H1 (cell line): ENCODE measurements around the gene CX3CL1. TPM values are rescaled to one million over a fixed set of nuclear protein-coding genes. Genes with fewer than 3 reads are reported as not detected.

ENCODE experiments used
- CTCF ChIA-PET: fragments of 300-600 bp; sonication (Branson Sonifier 250); formaldehyde crosslinking; loops from one replicate; lab custom pipeline; 2021; ENCODE audit not compliant: partially characterized antibody; lab: Charles Lee
- POLR2A ChIA-PET: fragments of 300-600 bp; sonication (Branson Sonifier 250); formaldehyde crosslinking; loops from one replicate; lab custom pipeline; 2021; ENCODE audit warnings: inconsistent platforms; ENCODE audit not compliant: partially characterized antibody; lab: Charles Lee
- DNase-seq, 2 experiments: peaks; one replicate each; pipeline versions ENCODE4 v3.0.0 to v3.0.0-alpha.2; 2010 to 2022; ENCODE audit warnings: low spot score in 2 of 2, low read depth in 1 of 2, mixed read lengths in 1 of 2
- FAIRE-seq: peaks from 2 replicates; lab custom pipeline; 2011; peaks lifted over from hg19 to GRCh38; lab: Jason Lieb, UNC
- H2AFZ ChIP-seq: 2 replicates; pipeline ENCODE4 v1.8.1; 2012; ENCODE audit warnings: low read length, inconsistent platforms
- H2AK5ac ChIP-seq: 2 replicates; pipeline ENCODE4 v1.6.1; 2013; ENCODE audit warnings: low read depth, low read length
- H2BK120ac ChIP-seq: replicated peaks from 2 replicates; pipeline ENCODE3; 2013; ENCODE audit warnings: low read depth, low read length, inconsistent platforms
- H2BK12ac ChIP-seq: 2 replicates; pipeline ENCODE4 v1.6.1; 2013; ENCODE audit warnings: low read depth, low read length
- H2BK15ac ChIP-seq: 2 replicates; pipeline ENCODE4 v1.6.1; 2013; ENCODE audit warnings: low read length
- H2BK20ac ChIP-seq: 2 replicates; pipeline ENCODE4 v1.6.1; 2013; ENCODE audit warnings: low read length
- H2BK5ac ChIP-seq: 2 replicates; pipeline ENCODE4 v1.6.1; 2013; ENCODE audit warnings: low read depth, low read length
- H3K14ac ChIP-seq: 2 replicates; pipeline ENCODE4 v1.6.1; 2013; ENCODE audit warnings: inconsistent platforms; ENCODE audit not compliant: insufficient read length
- H3K18ac ChIP-seq: 2 replicates; pipeline ENCODE4 v1.6.1; 2013; ENCODE audit warnings: low read length; ENCODE audit errors: extremely low read depth
- H3K23ac ChIP-seq: 2 replicates; pipeline ENCODE4 v1.6.1; 2013; ENCODE audit warnings: inconsistent platforms; ENCODE audit not compliant: insufficient read length
- H3K23me2 ChIP-seq: 2 replicates; pipeline ENCODE4 v1.6.1; 2013; ENCODE audit warnings: low read depth, low read length
- H3K27ac ChIP-seq: 2 replicates; pipeline ENCODE4 v1.6.1; 2011; ENCODE audit warnings: low read depth, low read length, inconsistent platforms
- H3K27me3 ChIP-seq, 4 experiments: replicated peaks in 1 of 4; 1 replicate in 1 of 4; 2 replicates in 3 of 4; pipeline versions ENCODE4 v1.6.1 to v1.8.1; 2011 to 2013; ENCODE audit warnings: low read length in 3 of 4, mild to moderate bottlenecking in 3 of 4, inconsistent platforms in 2 of 4, mixed read lengths in 2 of 4, moderate library complexity in 1 of 4; ENCODE audit not compliant: control insufficient read depth in 3 of 4, insufficient read depth in 3 of 4; ENCODE audit errors: extremely low read depth in 1 of 4
- H3K36me3 ChIP-seq, 4 experiments: 2 replicates each; pipeline versions ENCODE4 v1.6.1 to v1.8.1; 2011 to 2013; ENCODE audit warnings: mild to moderate bottlenecking in 4 of 4, low read length in 3 of 4, moderate library complexity in 2 of 4, control low read depth in 1 of 4, inconsistent platforms in 1 of 4; ENCODE audit not compliant: insufficient read depth in 4 of 4, control insufficient read depth in 2 of 4
- H3K4ac ChIP-seq: replicated peaks from 2 replicates; pipeline ENCODE3; 2013; ENCODE audit warnings: low read length, low read depth, mixed read lengths, inconsistent platforms; ENCODE audit not compliant: insufficient read length
- H3K4me1 ChIP-seq, 4 experiments: replicated peaks in 1 of 4; 1 replicate in 1 of 4; 2 replicates in 3 of 4; pipeline versions ENCODE4 v1.6.1 to v1.8.1; 2011 to 2013; ENCODE audit warnings: low read length in 3 of 4, inconsistent platforms in 2 of 4, mixed read lengths in 1 of 4; ENCODE audit not compliant: insufficient read depth in 4 of 4, control insufficient read depth in 3 of 4
- H3K4me2 ChIP-seq, 2 experiments: 2 replicates each; pipeline versions ENCODE4 v1.6.1 to v1.8.1; 2011 to 2013; ENCODE audit warnings: low read depth in 2 of 2, low read length in 2 of 2, control low read depth in 1 of 2, inconsistent platforms in 1 of 2, mild to moderate bottlenecking in 1 of 2; ENCODE audit not compliant: insufficient read depth in 1 of 2
- H3K4me3 ChIP-seq, 4 experiments: fragments of 200-600, 300-600 bp in 1 of 4; sonication (generic), shearing (Covaris generic), sonication (Bioruptor Twin) in 1 of 4; 2 replicates each; pipeline versions ENCODE4 v1.5.1 to v1.8.1; 2011 to 2016; ENCODE audit warnings: low read length in 4 of 4, low read depth in 3 of 4, control low read depth in 2 of 4, inconsistent platforms in 2 of 4, mild to moderate bottlenecking in 2 of 4, mixed read lengths in 1 of 4, moderate library complexity in 1 of 4; ENCODE audit not compliant: insufficient read depth in 2 of 4; ENCODE audit errors: extremely low read depth in 1 of 4
- H3K56ac ChIP-seq: replicated peaks from 2 replicates; pipeline ENCODE3; 2013; ENCODE audit warnings: low read depth, mild to moderate bottlenecking, mixed read lengths, low read length, inconsistent platforms; ENCODE audit not compliant: insufficient read length
- H3K79me1 ChIP-seq: 2 replicates; pipeline ENCODE4 v1.6.1; 2013; ENCODE audit warnings: low read depth, low read length, control low read depth
- H3K79me2 ChIP-seq, 2 experiments: 2 replicates each; pipeline versions ENCODE4 v1.6.1 to v1.8.1; 2012 to 2013; ENCODE audit warnings: low read length in 2 of 2, mild to moderate bottlenecking in 2 of 2, inconsistent platforms in 1 of 2; ENCODE audit not compliant: insufficient read depth in 2 of 2, control insufficient read depth in 1 of 2
- H3K9ac ChIP-seq, 4 experiments: replicated peaks in 1 of 4; 1 replicate in 1 of 4; 2 replicates in 3 of 4; pipeline versions ENCODE4 v1.6.1 to v1.8.1; 2011 to 2013; ENCODE audit warnings: low read depth in 3 of 4, low read length in 3 of 4, control low read depth in 2 of 4, mild to moderate bottlenecking in 2 of 4, moderate library complexity in 2 of 4, inconsistent platforms in 1 of 4; ENCODE audit errors: extremely low read depth in 1 of 4
- H3K9me3 ChIP-seq, 2 experiments: 2 replicates each; pipeline versions ENCODE4 v1.6.1 to v1.8.1; 2012 to 2013; ENCODE audit warnings: mild to moderate bottlenecking in 2 of 2, moderate library complexity in 2 of 2, control low read depth in 1 of 2, inconsistent platforms in 1 of 2, low read depth in 1 of 2, low read length in 1 of 2, mixed read lengths in 1 of 2; ENCODE audit not compliant: insufficient read depth in 2 of 2
- H4K20me1 ChIP-seq, 2 experiments: replicated peaks in 1 of 2; 2 replicates each; pipeline versions ENCODE3 to v1.8.1; 2011 to 2013; ENCODE audit warnings: inconsistent platforms in 2 of 2, low read length in 2 of 2, mild to moderate bottlenecking in 1 of 2; ENCODE audit not compliant: insufficient read depth in 2 of 2, control insufficient read depth in 1 of 2
- H4K5ac ChIP-seq: 2 replicates; pipeline ENCODE4 v1.6.1; 2013; ENCODE audit warnings: low read length, low read depth, mixed read lengths, inconsistent platforms; ENCODE audit not compliant: insufficient read length
- H4K8ac ChIP-seq: 2 replicates; pipeline ENCODE4 v1.8.0; 2013; ENCODE audit warnings: mild to moderate bottlenecking, moderate library complexity, low read length, inconsistent platforms; ENCODE audit not compliant: insufficient read depth; ENCODE audit errors: extremely low read depth
- H4K91ac ChIP-seq: replicated peaks from 2 replicates; pipeline ENCODE3; 2013; ENCODE audit warnings: low read length, mixed read lengths, inconsistent platforms; ENCODE audit not compliant: insufficient read length
- BCL11A ChIP-seq, 2 experiments: IDR thresholded peaks; one replicate each; pipeline ENCODE4 v1.6.1; 2011; ENCODE audit warnings: low read depth in 2 of 2, low read length in 2 of 2, mild to moderate bottlenecking in 2 of 2
- CBX5 ChIP-seq: fragments of 300-800, 300-1000 bp; sonication (generic); IDR thresholded peaks from 2 replicates; pipeline ENCODE4 v1.7.1; 2016; ENCODE audit warnings: antibody characterized with exemption, low read length, low read depth
- CTBP2 ChIP-seq: IDR thresholded peaks from 2 replicates; pipeline ENCODE4 v1.7.0; 2011; ENCODE audit warnings: borderline replicate concordance, mild to moderate bottlenecking, moderate library complexity, mixed read lengths, low read length; ENCODE audit not compliant: insufficient read depth, insufficient read length
- EP300 ChIP-seq, 2 experiments: IDR thresholded peaks; 1 replicate in 1 of 2; 2 replicates in 1 of 2; pipeline ENCODE4 v1.6.1; 2011 to 2012; ENCODE audit warnings: low read depth in 2 of 2, low read length in 2 of 2, mild to moderate bottlenecking in 2 of 2, borderline replicate concordance in 1 of 2, inconsistent platforms in 1 of 2, moderate library complexity in 1 of 2
- HDAC2 ChIP-seq, 2 experiments: fragments of 300-600 bp in 1 of 2; sonication (generic) in 1 of 2; IDR thresholded peaks; 2 replicates each; pipeline ENCODE4 v1.6.1; 2011 to 2012; ENCODE audit warnings: low read depth in 2 of 2, low read length in 2 of 2, mild to moderate bottlenecking in 2 of 2, moderate library complexity in 2 of 2, borderline replicate concordance in 1 of 2, inconsistent platforms in 1 of 2
- MAFK ChIP-seq: IDR thresholded peaks from 2 replicates; pipeline ENCODE4 v1.6.1; 2012; ENCODE audit warnings: low read depth, mild to moderate bottlenecking, improper control_type of control experiment, low read length
- POU5F1 ChIP-seq: IDR thresholded peaks from 2 replicates; pipeline ENCODE4 v1.6.1; 2011; ENCODE audit warnings: low read depth, mild to moderate bottlenecking, low read length, moderate library complexity
- SIRT6 ChIP-seq: IDR thresholded peaks from one replicate; pipeline ENCODE4 v1.7.1; 2012; ENCODE audit warnings: low read length, inconsistent platforms
- SIX5 ChIP-seq: IDR thresholded peaks from 2 replicates; pipeline ENCODE4 v1.6.1; 2011; ENCODE audit warnings: mild to moderate bottlenecking, low read depth, low read length
- WGBS, 2 experiments: shearing (Covaris generic) in 1 of 2; methylation state at CpG; one replicate each; pipeline versions ENCODE4 v1.1.6 to v1.1.7; 2013 to 2015; ENCODE audit warnings: low lambda C conversion rate in 2 of 2, mixed read lengths in 2 of 2, inconsistent platforms in 1 of 2, low coverage in 1 of 2, missing lambda C conversion rate in 1 of 2; ENCODE audit not compliant: insufficient replicate concordance in 2 of 2, insufficient coverage in 1 of 2, insufficient read length in 1 of 2; ENCODE audit errors: extremely low coverage in 1 of 2, missing lambda C conversion rate in 1 of 2; 5-methylcytosine and 5-hydroxymethylcytosine counted together
- polyA plus RNA-seq, 7 experiments: library from polyadenylated mRNA; depleted of rRNA in 3 of 7; stranded (reverse) in 5 of 7; unstranded in 2 of 7; fragments of >200 nt in 5 of 7; fragments of 200-250 nt in 2 of 7; gene quantifications; 1 replicate in 5 of 7; 2 replicates in 1 of 7; 4 replicates in 1 of 7; pipeline versions ENCODE4 v1.2.1 to v1.2.3, GENCODE V29; 2011 to 2013; ENCODE audit warnings: missing spikeins in 2 of 7, mixed read lengths in 2 of 7
- total RNA-seq: library from RNA; stranded (reverse); fragmentation: NEBNext Ultra II Directional; extraction: Animal tissue kit (Norgen Biotek cat#: 25700); gene quantifications from 2 replicates; pipeline ENCODE4 v1.2.1, GENCODE V29; 2021
- TF ChIP-seq, protein P1 (sequence below), 3 experiments: IDR thresholded peaks; 1 replicate in 2 of 3; 2 replicates in 1 of 3; pipeline versions ENCODE4 v1.5.1 to v1.6.1; 2011; ENCODE audit warnings: low read length in 3 of 3, mild to moderate bottlenecking in 3 of 3, inconsistent platforms in 2 of 3, low read depth in 1 of 3, moderate library complexity in 1 of 3; ENCODE audit not compliant: insufficient read depth in 1 of 3; ENCODE audit errors: control extremely low read depth in 1 of 3

CX3CL1 gene
- total and polyA plus RNA-seq, 2 of the 8 experiments (the other 6 are each of a cell fraction or from before 2014, with no cell fraction given): 1.4 to 3.0 TPM

- H3K23ac ChIP-seq: no peak overlapping the region
- no peak overlapping the region for H2BK5ac ChIP-seq
- H3K23me2 ChIP-seq: peaks cover 9% of the 10 kb centered on the region; the same call in 1 of the 2 replicates
- H3K79me2 ChIP-seq: no peaks in the 10 kb centered on the region
- H2BK15ac ChIP-seq: no peak overlapping the region
- no peak overlapping the region for H4K91ac ChIP-seq
- H3K79me1 ChIP-seq: no peaks in the 10 kb centered on the region
- no peaks in the 10 kb centered on the region for H3K36me3 ChIP-seq
- ChIA-PET POLR2A (interaction anchor here (0.8 kb wide), 1 partner anchor 12 kb away, joined by 3 read pairs; no protein-coding TSS in a partner anchor), CTCF (interaction anchor here (0.6 to 19.2 kb wide), 9 partner anchors 10 to 610 kb away, joined by 3 to 513 read pairs (median 3); partner anchors contain the start of genes CIAPIN1 and COQ9)
- no peak overlapping the region for H3K9ac ChIP-seq
- H3K4me3 ChIP-seq: no peak overlapping the region
- H2AFZ ChIP-seq: no peak overlapping the region
- H2BK12ac ChIP-seq: no peak overlapping the region
- H3K56ac ChIP-seq: no peak overlapping the region
- no peak overlapping the region for H3K14ac ChIP-seq
- no peak overlapping the region for H2AK5ac ChIP-seq
- H4K20me1 ChIP-seq: peaks cover 0 to 2% of the 10 kb centered on the region in 2 experiments
- no peak overlapping the region for H3K4me2 ChIP-seq
- H3K27ac ChIP-seq: no peak overlapping the region
- H2BK20ac ChIP-seq: no peak overlapping the region
- no peak overlapping the region for H2BK120ac ChIP-seq
- no peak for FAIRE-seq
- H3K27me3 ChIP-seq: no peaks in the 10 kb centered on the region
- WGBS, 2 experiments: 85% methylated on average over 9 of the region's 9 CpGs; no CpG with 5 or more reads in 1 of the 2 experiments
- no peak overlapping the region for H4K5ac ChIP-seq
- H4K8ac ChIP-seq: no peak overlapping the region; the same call in 1 of the 2 replicates
- H3K4ac ChIP-seq: no peak overlapping the region
- no peaks in the 10 kb centered on the region; a peak in 1 of 4 replicates for H3K9me3 ChIP-seq
- peaks cover 0 to 8% (median 5%) of the 10 kb centered on the region in 4 experiments; a peak in 5 of 7 replicates for H3K4me1 ChIP-seq
- no peak overlapping the region for H3K18ac ChIP-seq
- no peak for DNase-seq
- TF ChIP-seq BCL11A (IDR thresholded peaks at IDR 0.05; ENCODE audit: low read depth in 2 of 2, low read length in 2 of 2): no peak
- no peak for TF ChIP-seq HDAC2 (IDR thresholded peaks at IDR 0.05; ENCODE audit: borderline replicate concordance in 1 of 2, low read depth in 2 of 2, low read length in 2 of 2)
- TF ChIP-seq, protein P1, sequence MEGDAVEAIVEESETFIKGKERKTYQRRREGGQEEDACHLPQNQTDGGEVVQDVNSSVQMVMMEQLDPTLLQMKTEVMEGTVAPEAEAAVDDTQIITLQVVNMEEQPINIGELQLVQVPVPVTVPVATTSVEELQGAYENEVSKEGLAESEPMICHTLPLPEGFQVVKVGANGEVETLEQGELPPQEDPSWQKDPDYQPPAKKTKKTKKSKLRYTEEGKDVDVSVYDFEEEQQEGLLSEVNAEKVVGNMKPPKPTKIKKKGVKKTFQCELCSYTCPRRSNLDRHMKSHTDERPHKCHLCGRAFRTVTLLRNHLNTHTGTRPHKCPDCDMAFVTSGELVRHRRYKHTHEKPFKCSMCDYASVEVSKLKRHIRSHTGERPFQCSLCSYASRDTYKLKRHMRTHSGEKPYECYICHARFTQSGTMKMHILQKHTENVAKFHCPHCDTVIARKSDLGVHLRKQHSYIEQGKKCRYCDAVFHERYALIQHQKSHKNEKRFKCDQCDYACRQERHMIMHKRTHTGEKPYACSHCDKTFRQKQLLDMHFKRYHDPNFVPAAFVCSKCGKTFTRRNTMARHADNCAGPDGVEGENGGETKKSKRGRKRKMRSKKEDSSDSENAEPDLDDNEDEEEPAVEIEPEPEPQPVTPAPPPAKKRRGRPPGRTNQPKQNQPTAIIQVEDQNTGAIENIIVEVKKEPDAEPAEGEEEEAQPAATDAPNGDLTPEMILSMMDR (IDR thresholded peaks at IDR 0.05; ENCODE audit: control extremely low read depth in 1 of 3, insufficient read depth in 1 of 3, low read depth in 1 of 3, low read length in 3 of 3): no peak
- no peak for TF ChIP-seq CTBP2
- TF ChIP-seq SIX5: no peak
- no peak for TF ChIP-seq SIRT6
- TF ChIP-seq MAFK: no peak
- TF ChIP-seq EP300 (IDR thresholded peaks at IDR 0.05; ENCODE audit: borderline replicate concordance in 1 of 2, low read depth in 2 of 2, low read length in 2 of 2): no peak
- no peak for TF ChIP-seq CBX5
- no peak for TF ChIP-seq POU5F1
These were observed 40.3 kb downstream of the CX3CL1 start for GRCh38 chr16:57412584-57412983.
